Neural cell (in vitro differentiated cells): ENCODE measurements around the gene NSMCE1. TPM values are rescaled to one million over a fixed set of nuclear protein-coding genes. Genes with fewer than 3 reads are reported as not detected.
"Not testable (repeated sequence)": the region's sequence is repeated elsewhere in the genome, so short reads cannot be mapped to it uniquely, and the experiment has no call there.

ENCODE experiments used
- H2AFZ ChIP-seq: fragments of 200-600, 300-800 bp; sonication (generic), shearing (Covaris generic); 2 replicates; pipeline ENCODE4 v1.6.0; 2014; ENCODE audit warnings: low read depth, mild to moderate bottlenecking, antibody characterized with exemption, low read length, moderate library complexity
- H3F3A ChIP-seq: fragments of 200-600 bp; shearing (Covaris generic); 2 replicates; pipeline ENCODE4 v1.6.1; 2016; ENCODE audit warnings: mild to moderate bottlenecking, moderate library complexity, mixed read lengths, antibody characterized with exemption, low read length; ENCODE audit not compliant: insufficient read depth, poor library complexity, severe bottlenecking
- H3K27ac ChIP-seq: fragments of 200-600, 300-800 bp; sonication (generic), shearing (Covaris generic); 2 replicates; pipeline ENCODE4 v1.5.1; 2014; ENCODE audit warnings: mild to moderate bottlenecking, low read length, moderate library complexity
- H3K27me3 ChIP-seq: fragments of 300-800, 200-600 bp; sonication (generic), shearing (Covaris generic); 2 replicates; pipeline ENCODE4 v1.6.0; 2014; ENCODE audit warnings: mild to moderate bottlenecking, low read depth, low read length, moderate library complexity; ENCODE audit not compliant: insufficient read depth
- H3K36me3 ChIP-seq: fragments of 300-800, 200-600 bp; sonication (generic), shearing (Covaris generic); 2 replicates; pipeline ENCODE4 v1.5.1; 2014; ENCODE audit warnings: mild to moderate bottlenecking, antibody characterized with exemption, low read length, moderate library complexity; ENCODE audit not compliant: insufficient read depth
- H3K4me2 ChIP-seq: fragments of 300-800, 200-600 bp; sonication (generic), shearing (Covaris generic); 2 replicates; pipeline ENCODE4 v1.6.0; 2014; ENCODE audit warnings: mild to moderate bottlenecking, low read length
- H3K4me3 ChIP-seq: fragments of 300-800, 200-600 bp; sonication (generic), shearing (Covaris generic); 2 replicates; pipeline ENCODE4 v1.5.1; 2014; ENCODE audit warnings: mild to moderate bottlenecking, low read length, moderate library complexity
- H3K79me2 ChIP-seq: fragments of 200-600 bp; shearing (Covaris generic); replicated peaks from 2 replicates; pipeline ENCODE4 v1.6.0; 2014; ENCODE audit warnings: mild to moderate bottlenecking, low read length, moderate library complexity; ENCODE audit not compliant: insufficient read depth
- H3K9ac ChIP-seq: fragments of 300-800, 200-600 bp; sonication (generic), shearing (Covaris generic); 2 replicates; pipeline ENCODE4 v1.6.1; 2016; ENCODE audit warnings: mild to moderate bottlenecking, low read length, mixed read lengths
- H3K9me2 ChIP-seq: fragments of 200-600 bp; shearing (Covaris generic); 2 replicates; pipeline ENCODE4 v1.6.1; 2016; ENCODE audit warnings: mild to moderate bottlenecking, low read length, mixed read lengths; ENCODE audit not compliant: insufficient read depth
- H3K9me3 ChIP-seq: fragments of 200-600, 300-800 bp; sonication (generic), shearing (Covaris generic); 2 replicates; pipeline ENCODE4 v1.6.1; 2016; ENCODE audit warnings: mild to moderate bottlenecking, mixed run types, low read length, moderate library complexity, mixed read lengths
- H4K20me1 ChIP-seq: fragments of 200-600 bp; shearing (Covaris generic); 2 replicates; pipeline ENCODE4 v1.6.1; 2016; ENCODE audit warnings: mild to moderate bottlenecking, mixed run types; ENCODE audit not compliant: insufficient read depth
- EP300 ChIP-seq: fragments of 450-650 bp; conservative IDR thresholded peaks from 2 replicates; pipeline ENCODE4 v1.6.1; 2014; ENCODE audit warnings: antibody characterized with exemption, mild to moderate bottlenecking, moderate library complexity; ENCODE audit not compliant: poor library complexity, severe bottlenecking
- EZH2 ChIP-seq: fragments of 200-600, 300-800 bp; shearing (Covaris generic), sonication (generic); IDR thresholded peaks from 2 replicates; pipeline ENCODE4 v1.6.1; 2014; ENCODE audit warnings: antibody characterized with exemption, low read length, borderline replicate concordance, mild to moderate bottlenecking; ENCODE audit not compliant: insufficient read depth, poor library complexity, severe bottlenecking
- MXI1 ChIP-seq: fragments of 450-650 bp; conservative IDR thresholded peaks from 2 replicates; pipeline ENCODE4 v1.6.1; 2014; ENCODE audit warnings: antibody characterized with exemption, mild to moderate bottlenecking; ENCODE audit not compliant: poor library complexity, severe bottlenecking
- POLR2AphosphoS5 ChIP-seq: IDR thresholded peaks from 2 replicates; pipeline ENCODE4 v1.6.1; 2012
- RAD21 ChIP-seq: fragments of 450-650 bp; conservative IDR thresholded peaks from 2 replicates; pipeline ENCODE4 v1.6.1; 2014; ENCODE audit warnings: antibody characterized with exemption, mild to moderate bottlenecking, moderate library complexity
- REST ChIP-seq: IDR thresholded peaks from 2 replicates; pipeline ENCODE4 v1.6.1; 2012; ENCODE audit warnings: borderline replicate concordance
- SMC3 ChIP-seq: fragments of 450-650 bp; conservative IDR thresholded peaks from 2 replicates; pipeline ENCODE4 v1.6.1; 2014; ENCODE audit warnings: antibody characterized with exemption, mild to moderate bottlenecking, moderate library complexity; ENCODE audit not compliant: poor library complexity
- TAF1 ChIP-seq: IDR thresholded peaks from 2 replicates; pipeline ENCODE4 v1.6.1; 2012; ENCODE audit warnings: low read depth
- polyA plus RNA-seq: library from polyadenylated mRNA; depleted of rRNA; stranded (reverse); fragments of >200 nt; gene quantifications from 2 replicates; pipeline ENCODE4 v1.2.3, GENCODE V29; 2014
- TF ChIP-seq, protein P1 (sequence below): fragments of 450-650 bp; IDR thresholded peaks from 2 replicates; pipeline ENCODE4 v1.5.1; 2014; ENCODE audit warnings: antibody characterized with exemption, mild to moderate bottlenecking, moderate library complexity; ENCODE audit not compliant: poor library complexity, severe bottlenecking

NSMCE1 gene
- polyA plus RNA-seq, 1 donor from 2014 or later = 11.5 TPM

GRCh38 chr16:27208796-27209195 lies 59.8 kb downstream of the NSMCE1 start:
- Histone ChIP-seq H3F3A (no peaks in the 10 kb centered on the region), H3K27me3 (no peaks in the 10 kb centered on the region), H3K9me2 (no peaks in the 10 kb centered on the region), H3K9me3 (no peaks in the 10 kb centered on the region), H3K4me2 (no peak overlapping the region), H3K36me3 (no peaks in the 10 kb centered on the region), H2AFZ (no peak overlapping the region), H4K20me1 (no peaks in the 10 kb centered on the region), H3K27ac (no peak overlapping the region), H3K4me3 (no peak overlapping the region), H3K9ac (no peak overlapping the region), H3K79me2 (peaks cover 4% of the 10 kb centered on the region)
- TF ChIP-seq REST (no peak), RAD21 (no peak), EZH2 (no peak), TAF1 (no peak), MXI1 (no peak), SMC3 (no peak), POLR2AphosphoS5 (no peak), EP300 (no peak)
- TF ChIP-seq, protein P1, sequence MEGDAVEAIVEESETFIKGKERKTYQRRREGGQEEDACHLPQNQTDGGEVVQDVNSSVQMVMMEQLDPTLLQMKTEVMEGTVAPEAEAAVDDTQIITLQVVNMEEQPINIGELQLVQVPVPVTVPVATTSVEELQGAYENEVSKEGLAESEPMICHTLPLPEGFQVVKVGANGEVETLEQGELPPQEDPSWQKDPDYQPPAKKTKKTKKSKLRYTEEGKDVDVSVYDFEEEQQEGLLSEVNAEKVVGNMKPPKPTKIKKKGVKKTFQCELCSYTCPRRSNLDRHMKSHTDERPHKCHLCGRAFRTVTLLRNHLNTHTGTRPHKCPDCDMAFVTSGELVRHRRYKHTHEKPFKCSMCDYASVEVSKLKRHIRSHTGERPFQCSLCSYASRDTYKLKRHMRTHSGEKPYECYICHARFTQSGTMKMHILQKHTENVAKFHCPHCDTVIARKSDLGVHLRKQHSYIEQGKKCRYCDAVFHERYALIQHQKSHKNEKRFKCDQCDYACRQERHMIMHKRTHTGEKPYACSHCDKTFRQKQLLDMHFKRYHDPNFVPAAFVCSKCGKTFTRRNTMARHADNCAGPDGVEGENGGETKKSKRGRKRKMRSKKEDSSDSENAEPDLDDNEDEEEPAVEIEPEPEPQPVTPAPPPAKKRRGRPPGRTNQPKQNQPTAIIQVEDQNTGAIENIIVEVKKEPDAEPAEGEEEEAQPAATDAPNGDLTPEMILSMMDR = no peak

DNA sequence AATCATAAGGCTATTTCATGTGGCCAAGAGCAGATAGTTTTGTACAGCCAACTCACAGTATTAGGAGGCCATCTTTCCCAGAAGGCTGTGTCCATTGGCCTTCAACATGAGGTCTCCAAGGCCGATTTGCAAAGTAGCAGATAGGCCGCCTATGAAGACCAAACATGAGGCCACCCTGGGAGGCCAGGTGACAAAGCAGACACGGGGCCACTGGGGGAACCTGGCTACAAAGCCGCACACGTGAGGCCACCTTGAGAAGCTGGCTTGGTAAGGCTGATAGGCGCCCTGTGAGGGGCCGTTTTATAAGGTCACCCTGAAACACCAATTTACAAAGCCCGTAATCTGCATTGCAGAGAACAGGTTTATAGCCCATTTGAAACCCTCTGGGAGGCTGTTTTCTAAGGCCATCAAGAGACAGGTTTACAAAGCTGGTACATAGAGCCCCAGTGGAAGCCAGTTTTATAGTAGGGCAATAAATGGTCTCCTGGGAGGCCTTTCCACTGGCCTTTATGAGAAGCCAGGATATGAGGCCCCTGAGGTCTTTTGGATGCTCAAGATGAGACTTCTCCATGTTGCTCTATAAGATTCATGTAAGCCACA lies 60.4 kb downstream of the NSMCE1 start:
- Histone ChIP-seq H3K27me3 (no peaks in the 10 kb centered on the region), H3K27ac (no peak overlapping the region), H3K9me3 (no peaks in the 10 kb centered on the region), H3K9ac (no peak overlapping the region), H3K9me2 (no peaks in the 10 kb centered on the region), H2AFZ (no peak overlapping the region), H3F3A (no peaks in the 10 kb centered on the region), H3K4me3 (no peak overlapping the region), H3K79me2 (peaks cover 4% of the 10 kb centered on the region), H3K36me3 (no peaks in the 10 kb centered on the region), H4K20me1 (no peaks in the 10 kb centered on the region), H3K4me2 (no peak overlapping the region)
- TF ChIP-seq, protein P1 = no peak
- TF ChIP-seq SMC3 = no peak
- no peak for TF ChIP-seq EP300

DNA sequence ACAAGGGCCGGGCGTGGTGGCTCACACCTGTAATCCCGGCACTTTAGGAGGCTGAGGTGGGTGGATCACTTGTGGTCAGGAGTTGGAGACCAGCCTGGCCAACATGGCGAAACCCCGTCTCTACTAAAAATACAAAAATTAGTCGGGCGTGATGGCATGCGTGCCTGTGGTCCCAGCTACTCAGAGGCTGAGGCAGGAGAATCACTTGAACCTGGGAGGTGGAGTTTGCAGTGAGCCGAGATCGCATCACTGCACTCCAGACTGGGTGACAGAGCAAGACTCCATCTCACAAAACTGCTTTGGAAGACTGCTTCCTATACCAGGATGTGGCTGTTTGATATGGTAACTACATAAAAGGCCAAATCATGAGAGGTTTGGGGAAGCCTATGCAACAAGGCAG lies 61.5 kb downstream of the NSMCE1 start:
- H2AFZ ChIP-seq, H3K9me2 ChIP-seq, H3K9ac ChIP-seq, H3K4me3 ChIP-seq, H3K9me3 ChIP-seq, H3K27me3 ChIP-seq, H3K79me2 ChIP-seq, H3K4me2 ChIP-seq, H3K27ac ChIP-seq, H3K36me3 ChIP-seq, H4K20me1 ChIP-seq, H3F3A ChIP-seq: not testable (repeated sequence)
